MCF 10A (cell line): ENCODE measurements around the gene DBN1. TPM values are rescaled to one million over a fixed set of nuclear protein-coding genes. Genes with fewer than 3 reads are reported as not detected.

Source experiments
- BruUV-seq: library from RNA; stranded (reverse); fragments of 400-500 nt; replicated peaks from 2 replicates; lab custom pipeline; 2021; lab: Mats Ljungman, UMichigan
- CTCF ChIA-PET: fragments of 300-600 bp; sonication (Branson Sonifier 250); formaldehyde crosslinking; extraction: SDS; loops from one replicate; lab custom pipeline; 2021; ENCODE audit warnings: antibody characterized with exemption, inconsistent platforms; lab: Yijun Ruan, JAX
- POLR2A ChIA-PET: fragments of 300-600, 350-650 bp; sonication (Branson Sonifier 250); formaldehyde crosslinking; extraction: SDS; loops from one replicate; lab custom pipeline; 2020; ENCODE audit warnings: antibody characterized with exemption, inconsistent platforms; lab: Yijun Ruan, JAX
- DNase-seq: peaks from one replicate; pipeline ENCODE4 v3.0.0-alpha.2; 2018; ENCODE audit not compliant: unreplicated experiment
- H3K27ac Mint-ChIP-seq: one replicate; pipeline ENCODE4 v1.8.0; 2022; ENCODE audit warnings: mild to moderate bottlenecking, low read depth, mixed read lengths; ENCODE audit not compliant: unreplicated experiment
- H3K27me3 Mint-ChIP-seq: one replicate; pipeline ENCODE4 v1.8.0; 2022; ENCODE audit warnings: mixed read lengths; ENCODE audit not compliant: insufficient read depth, unreplicated experiment
- H3K36me3 Mint-ChIP-seq: one replicate; pipeline ENCODE4 v1.8.0; 2022; ENCODE audit warnings: mild to moderate bottlenecking, moderate library complexity, mixed read lengths; ENCODE audit not compliant: insufficient read depth, unreplicated experiment
- H3K4me1 Mint-ChIP-seq: one replicate; pipeline ENCODE4 v1.8.0; 2022; ENCODE audit warnings: mixed read lengths; ENCODE audit not compliant: insufficient read depth, unreplicated experiment
- H3K4me3 Mint-ChIP-seq: one replicate; pipeline ENCODE4 v1.8.0; 2022; ENCODE audit warnings: mild to moderate bottlenecking, moderate library complexity, mixed read lengths; ENCODE audit not compliant: unreplicated experiment
- H3K9me3 Mint-ChIP-seq: one replicate; pipeline ENCODE4 v1.8.0; 2022; ENCODE audit warnings: mixed read lengths; ENCODE audit not compliant: unreplicated experiment
- CTCF ChIP-seq: fragments of 200-600 bp; IDR thresholded peaks from one replicate; pipeline ENCODE4 v1.8.0; 2022; ENCODE audit warnings: antibody characterized with exemption, mild to moderate bottlenecking; ENCODE audit not compliant: unreplicated experiment
- intact Hi-C: fragments of 100-400 bp; cut with micrococcal nuclease; formaldehyde crosslinking; loops from 2 replicates; pipeline ENCODE4 v1.14.1; 2022
- total RNA-seq: library from RNA; stranded (reverse); gene quantifications from 2 replicates; pipeline ENCODE4 v1.2.3, GENCODE V29; 2022

Gene DBN1
- total RNA-seq, 1 experiment from 2014 or later: 165 TPM

GRCh38 chr5:177492841-177493240 lies 19.4 kb upstream of the DBN1 start:
- Mint-ChIP-seq H3K4me3 (no peak overlapping the region), H3K9me3 (no peaks in the 10 kb centered on the region), H3K4me1 (peaks cover 38% of the 10 kb centered on the region), H3K36me3 (peaks cover 29% of the 10 kb centered on the region), H3K27ac (peak overlapping the region; percentile 49), H3K27me3 (no peaks in the 10 kb centered on the region)
- POLR2A ChIA-PET: interaction anchor here (0.5 to 3.9 kb wide), 6 partner anchors 9 to 90 kb away, joined by 3 to 15 read pairs (median 4); no protein-coding TSS in a partner anchor
- DNase-seq: no peak
- no peak for TF ChIP-seq CTCF
- CTCF ChIA-PET: interaction anchor here (0.9 to 4.6 kb wide), 9 partner anchors 9 to 89 kb away, joined by 3 to 25 read pairs (median 8); no protein-coding TSS in a partner anchor
- intact Hi-C loops: no loop called here
- BruUV-seq: no TSS peak

- no peak for TF ChIP-seq CTCF
- no TSS peak for BruUV-seq
- no peak for DNase-seq
- Mint-ChIP-seq H3K27ac (peak overlapping the region; percentile 49), H3K4me3 (no peak overlapping the region), H3K4me1 (peaks cover 36% of the 10 kb centered on the region), H3K27me3 (no peaks in the 10 kb centered on the region), H3K9me3 (no peaks in the 10 kb centered on the region), H3K36me3 (peaks cover 33% of the 10 kb centered on the region)
- POLR2A ChIA-PET: interaction anchor here (0.5 to 1.7 kb wide), 5 partner anchors 9 to 72 kb away, joined by 3 to 4 read pairs (median 4); no protein-coding TSS in a partner anchor
- CTCF ChIA-PET: interaction anchor here (0.5 to 4.6 kb wide), 10 partner anchors 9 to 89 kb away, joined by 3 to 25 read pairs (median 6); no protein-coding TSS in a partner anchor
- intact Hi-C loops: no loop called here
Measured at GRCh38 chr5:177491983-177492746, 18.7 kb upstream of the DBN1 start.

DNA sequence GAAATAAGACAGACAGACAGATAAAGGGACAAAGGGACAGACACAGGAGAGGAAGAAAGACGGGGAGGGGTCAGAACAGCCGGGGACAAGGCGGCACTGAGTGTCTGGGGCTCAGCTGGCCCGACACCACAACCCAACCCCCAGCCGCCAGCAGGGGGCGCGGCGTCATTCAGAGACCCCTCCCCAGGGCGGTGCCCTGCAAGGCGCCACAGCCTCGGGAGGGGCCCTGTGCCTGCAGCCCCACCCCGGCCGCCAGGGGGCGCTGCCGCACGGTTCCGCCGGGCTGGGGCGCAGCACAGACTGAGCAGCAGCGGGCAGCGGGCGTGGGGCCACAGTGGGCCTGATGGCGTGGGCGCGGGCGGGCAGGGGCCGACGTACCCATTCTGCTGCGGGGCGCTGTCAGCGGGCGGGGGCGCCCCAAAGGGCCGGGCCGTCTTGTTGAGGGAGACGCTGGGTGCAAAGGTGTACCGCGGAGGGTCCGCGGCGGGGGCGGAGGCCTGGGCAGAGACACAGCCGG lies 18.1 kb upstream of the DBN1 start:
- TF ChIP-seq CTCF: peak; percentile 98
- POLR2A ChIA-PET: interaction anchor here (1.1 kb wide), 1 partner anchor 10 kb away, joined by 3 read pairs; no protein-coding TSS in a partner anchor
- H3K36me3 Mint-ChIP-seq: peaks cover 37% of the 10 kb centered on the region
- no peak overlapping the region for H3K4me3 Mint-ChIP-seq
- intact Hi-C loops: no loop called here
- CTCF ChIA-PET: interaction anchor here (0.6 to 4.1 kb wide), 2 partner anchors 10 to 441 kb away, joined by 3 to 24 read pairs; no protein-coding TSS in a partner anchor
- no peaks in the 10 kb centered on the region for H3K9me3 Mint-ChIP-seq
- peak; percentile 70 for DNase-seq
- H3K27me3 Mint-ChIP-seq: no peaks in the 10 kb centered on the region
- no peak overlapping the region for H3K27ac Mint-ChIP-seq
- peaks cover 36% of the 10 kb centered on the region for H3K4me1 Mint-ChIP-seq
- BruUV-seq: no TSS peak

- POLR2A ChIA-PET: no interaction called here
- H3K4me3 Mint-ChIP-seq: no peak overlapping the region
- intact Hi-C loops: no loop called here
Measured at GRCh38 chr5:177490992-177491391, 17.6 kb upstream of the DBN1 start.

More at GRCh38 chr5:177490992-177491391, 17.6 kb upstream of the DBN1 start:
- no peaks in the 10 kb centered on the region for H3K27me3 Mint-ChIP-seq
- H3K27ac Mint-ChIP-seq: no peak overlapping the region
- no peak for TF ChIP-seq CTCF
- H3K9me3 Mint-ChIP-seq: no peaks in the 10 kb centered on the region
- H3K36me3 Mint-ChIP-seq: peaks cover 37% of the 10 kb centered on the region
- no peak for DNase-seq
- H3K4me1 Mint-ChIP-seq: peaks cover 31% of the 10 kb centered on the region
- BruUV-seq: no TSS peak
- CTCF ChIA-PET: interaction anchor here (0.6 to 4.1 kb wide), 3 partner anchors 10 to 441 kb away, joined by 3 to 24 read pairs (median 3); no protein-coding TSS in a partner anchor
